Stimulated activated memory B cell treated with anti-CD40 and anti-IgM and Interleukin-4, amounts not matched to agents 10 μg/mL and 1 μg/mL and 100 μg/mL, for 72 hours (primary cell): ENCODE data around the gene ID3.

Source experiments
- ATAC-seq: fragments of 150-1000 bp; cut with Tn5 transposase; 2 replicates; pipeline ENCODE4 v1.10.0; 2021
- H3K27ac Mint-ChIP-seq: one replicate; pipeline ENCODE4 v1.8.0; 2022; ENCODE audit warnings: mild to moderate bottlenecking, mixed read lengths
- H3K27me3 Mint-ChIP-seq: one replicate; pipeline ENCODE4 v1.8.0; 2022; ENCODE audit warnings: mixed read lengths
- H3K36me3 Mint-ChIP-seq: one replicate; pipeline ENCODE4 v1.8.0; 2022; ENCODE audit warnings: mixed read lengths
- H3K4me1 Mint-ChIP-seq: one replicate; pipeline ENCODE4 v1.8.0; 2022; ENCODE audit warnings: mixed read lengths
- H3K4me3 Mint-ChIP-seq: one replicate; pipeline ENCODE4 v1.8.0; 2022; ENCODE audit warnings: mild to moderate bottlenecking, moderate library complexity, mixed read lengths
- H3K9me3 Mint-ChIP-seq: one replicate; pipeline ENCODE4 v1.8.0; 2022; ENCODE audit warnings: mixed read lengths

Gene ID3

GRCh38 chr1:23530747-23531561 is 28.3 kb downstream of the ID3 start, which contains the start of gene E2F2:
Gene E2F2, minus strand, starts transcription at chr1:23531233. Its CDS starts 440 bp downstream, at chr1:23530793.
- ATAC-seq = peak; percentile 85
- Mint-ChIP-seq H3K4me1 (peaks cover 71% of the 10 kb centered on the region), H3K27me3 (no peaks in the 10 kb centered on the region), H3K9me3 (no peaks in the 10 kb centered on the region), H3K27ac (peak within 1 kb of the TSS; percentile 88), H3K4me3 (peak within 1 kb of the TSS; percentile 87), H3K36me3 (no peaks in the 10 kb centered on the region)

- no peak for ATAC-seq
- H3K9me3 Mint-ChIP-seq = no peaks in the 10 kb centered on the region
- H3K4me3 Mint-ChIP-seq = peak overlapping the region; percentile 71
- H3K36me3 Mint-ChIP-seq = no peaks in the 10 kb centered on the region
- peaks cover 73% of the 10 kb centered on the region for H3K4me1 Mint-ChIP-seq
- H3K27ac Mint-ChIP-seq = peak overlapping the region; percentile 78
- H3K27me3 Mint-ChIP-seq = no peaks in the 10 kb centered on the region
Measured at GRCh38 chr1:23530087-23530746, 29.1 kb downstream of the ID3 start.

- H3K36me3 Mint-ChIP-seq = no peaks in the 10 kb centered on the region
Measured at GRCh38 chr1:23529146-23530086, 29.9 kb downstream of the ID3 start.

DNA sequence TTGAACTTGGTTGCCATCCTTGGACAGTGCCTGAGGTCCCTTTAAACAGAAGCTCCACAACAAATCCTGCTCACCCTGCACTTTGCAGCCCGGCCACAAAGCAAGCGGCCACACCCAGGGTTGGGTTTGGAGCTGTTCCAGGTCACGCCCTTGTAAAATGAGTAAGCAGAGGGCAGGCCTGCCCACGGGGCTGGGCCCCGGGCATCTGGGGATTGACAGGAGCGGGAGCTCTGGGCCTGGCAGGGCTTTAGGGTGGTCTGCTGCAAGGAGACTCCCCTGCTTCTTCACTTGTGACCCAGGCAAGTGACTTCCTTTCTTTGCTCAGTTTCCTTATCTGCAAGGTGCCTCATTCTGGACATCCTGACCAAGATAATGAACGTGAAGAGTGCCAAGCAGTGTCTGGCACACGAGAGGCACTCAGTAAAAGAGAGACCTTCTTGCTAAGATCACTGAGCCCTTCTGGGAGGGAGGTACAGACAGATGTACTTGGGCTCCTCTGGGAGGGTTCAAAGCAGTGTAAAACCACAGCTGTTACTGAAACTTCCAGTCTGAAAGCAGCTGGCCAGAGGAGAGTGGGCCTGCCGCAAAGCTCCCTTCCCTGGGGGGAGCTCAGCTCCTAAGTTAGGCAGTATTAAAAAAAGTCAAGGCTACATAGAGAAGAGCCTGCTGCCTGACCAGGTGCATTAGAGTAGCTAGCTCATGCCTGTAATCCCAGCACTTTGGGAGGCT is 30.9 kb downstream of the ID3 start:
- Mint-ChIP-seq H3K36me3 (no peaks in the 10 kb centered on the region), H3K4me1 (peaks cover 79% of the 10 kb centered on the region), H3K4me3 (peak overlapping the region; percentile 71), H3K9me3 (no peaks in the 10 kb centered on the region), H3K27ac (peak overlapping the region; percentile 78), H3K27me3 (no peaks in the 10 kb centered on the region)
- peak; percentile 70 for ATAC-seq

More at GRCh38 chr1:23529146-23530086, 29.9 kb downstream of the ID3 start:
- Mint-ChIP-seq H3K27me3 (no peaks in the 10 kb centered on the region), H3K27ac (peak overlapping the region; percentile 78), H3K4me1 (peaks cover 81% of the 10 kb centered on the region), H3K9me3 (no peaks in the 10 kb centered on the region), H3K4me3 (peak overlapping the region; percentile 71)
- no peak for ATAC-seq

DNA sequence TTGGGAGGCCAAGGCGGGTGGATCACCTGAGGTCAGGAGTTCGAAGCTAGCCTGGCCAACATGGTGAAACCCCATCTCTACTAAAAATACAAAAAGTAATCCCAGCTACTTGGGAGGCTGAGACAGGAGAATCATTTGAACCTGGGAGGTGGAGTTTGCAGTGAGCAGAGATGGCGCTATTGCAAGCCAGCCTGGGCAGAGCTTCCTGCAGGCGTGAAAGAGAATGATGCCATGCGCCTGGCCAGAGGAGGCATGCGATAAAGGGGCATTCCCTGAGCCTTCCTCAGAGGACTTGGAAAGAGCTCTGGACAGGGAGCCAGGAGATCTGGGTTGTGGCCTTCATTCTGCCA is 31.4 kb downstream of the ID3 start:
- Mint-ChIP-seq H3K27ac (peak overlapping the region; percentile 78), H3K9me3 (no peaks in the 10 kb centered on the region), H3K4me3 (no peak overlapping the region), H3K27me3 (no peaks in the 10 kb centered on the region), H3K36me3 (no peaks in the 10 kb centered on the region), H3K4me1 (peaks cover 75% of the 10 kb centered on the region)
- no peak for ATAC-seq

DNA sequence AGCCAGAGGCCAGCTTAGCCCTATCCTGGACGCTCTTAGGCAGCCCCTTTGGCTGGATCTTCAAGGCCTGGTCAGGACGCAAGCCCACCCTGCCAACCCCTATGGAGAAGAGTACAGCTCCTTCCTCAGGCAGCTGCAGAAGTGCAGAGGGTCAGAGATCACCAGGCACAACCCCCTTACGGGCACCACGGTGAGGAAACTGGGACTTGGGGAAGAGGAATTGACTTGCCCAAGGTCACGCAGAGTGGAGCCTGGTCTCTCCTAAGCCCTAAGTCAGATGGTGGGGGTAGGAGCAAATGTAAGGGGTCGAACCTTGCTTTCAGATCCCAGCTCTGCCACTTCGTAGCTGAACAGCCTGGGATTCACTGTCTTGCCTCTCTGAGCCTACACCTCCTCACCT is 31.9 kb downstream of the ID3 start:
- Mint-ChIP-seq H3K27me3 (no peaks in the 10 kb centered on the region), H3K9me3 (no peaks in the 10 kb centered on the region), H3K4me1 (peaks cover 76% of the 10 kb centered on the region), H3K27ac (peak overlapping the region; percentile 78), H3K36me3 (no peaks in the 10 kb centered on the region), H3K4me3 (no peak overlapping the region)
- ATAC-seq = no peak

- H3K27ac Mint-ChIP-seq = peak overlapping the region; percentile 78
- H3K4me3 Mint-ChIP-seq = peak overlapping the region; percentile 7
- H3K36me3 Mint-ChIP-seq = peaks cover 3% of the 10 kb centered on the region
- H3K9me3 Mint-ChIP-seq = no peaks in the 10 kb centered on the region
- ATAC-seq = no peak
- H3K27me3 Mint-ChIP-seq = no peaks in the 10 kb centered on the region
- H3K4me1 Mint-ChIP-seq = peaks cover 83% of the 10 kb centered on the region
Measured at GRCh38 chr1:23526329-23527041, 32.8 kb downstream of the ID3 start.

DNA sequence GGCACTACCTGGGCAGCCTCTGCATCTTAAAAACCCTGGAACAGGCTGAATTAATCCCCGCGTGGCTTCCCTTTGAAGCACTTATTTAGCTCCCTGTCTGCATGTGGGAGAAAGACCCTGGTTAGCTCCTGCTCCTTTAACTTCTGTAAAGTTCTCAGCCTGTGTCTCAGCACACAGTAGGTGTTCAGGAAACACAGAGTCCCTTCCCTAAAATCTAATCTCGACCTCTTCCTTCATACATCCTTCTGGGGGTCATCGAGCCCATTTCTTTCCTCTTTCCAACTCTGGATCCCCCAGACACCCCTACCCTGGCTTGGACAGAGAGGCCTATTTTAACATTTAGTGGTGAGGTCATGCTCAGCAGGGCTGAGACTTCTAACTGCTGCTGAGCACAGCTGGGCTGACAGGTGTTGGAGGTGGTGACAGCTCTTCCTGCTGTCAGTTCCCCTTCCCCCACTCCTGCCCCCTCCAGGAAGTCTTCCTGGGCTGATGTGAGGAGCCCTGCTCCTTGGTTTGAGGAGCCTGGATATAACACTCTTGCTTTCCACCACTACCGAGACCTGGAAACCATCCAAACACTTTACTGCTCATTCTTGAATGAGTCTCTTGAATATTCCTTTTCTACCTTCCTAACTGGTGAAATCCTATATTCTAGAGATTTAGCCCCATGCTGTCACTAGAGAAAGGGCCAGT is 33.6 kb downstream of the ID3 start:
- H3K27me3 Mint-ChIP-seq = no peaks in the 10 kb centered on the region
- peak; percentile 46 for ATAC-seq
- peak overlapping the region; percentile 78 for H3K27ac Mint-ChIP-seq
- H3K4me3 Mint-ChIP-seq = peak overlapping the region; percentile 10
- peaks cover 5% of the 10 kb centered on the region for H3K36me3 Mint-ChIP-seq
- peaks cover 83% of the 10 kb centered on the region for H3K4me1 Mint-ChIP-seq
- H3K9me3 Mint-ChIP-seq = no peaks in the 10 kb centered on the region

DNA sequence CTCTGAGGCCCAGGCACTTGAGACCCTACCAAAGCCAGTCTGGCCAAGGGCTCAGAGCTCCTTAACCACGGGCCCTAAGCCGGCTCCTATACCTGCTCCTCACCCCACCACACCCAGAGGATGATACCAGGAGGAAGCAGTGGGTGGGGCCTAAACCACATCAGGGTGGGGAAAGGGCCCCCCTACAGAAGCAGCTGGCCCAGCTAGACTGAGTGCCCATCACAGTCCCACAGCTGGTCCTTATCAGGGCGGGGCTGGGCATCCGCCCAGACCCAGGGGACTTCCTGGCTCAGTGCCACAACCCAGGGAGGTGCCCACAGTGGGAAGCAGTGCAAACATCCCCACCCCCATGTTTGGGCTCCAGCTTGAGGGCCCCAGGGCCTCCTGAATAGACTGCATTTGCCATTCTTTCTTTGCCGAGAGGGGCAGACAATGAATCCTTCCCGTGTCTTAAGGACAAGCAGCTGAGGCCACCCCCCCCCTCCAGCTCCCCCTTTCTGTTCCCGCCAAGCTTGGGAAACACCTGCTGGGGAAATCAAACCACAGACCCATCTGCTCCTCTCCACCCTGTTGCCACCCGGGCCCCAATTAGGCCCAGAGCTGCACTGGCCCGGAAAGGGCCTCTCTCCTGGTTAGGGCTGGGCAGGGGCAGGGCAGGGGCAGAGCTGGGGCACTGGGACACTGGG is 34.4 kb downstream of the ID3 start:
- Mint-ChIP-seq H3K27me3 (no peaks in the 10 kb centered on the region), H3K27ac (peak overlapping the region; percentile 78), H3K36me3 (peaks cover 5% of the 10 kb centered on the region), H3K4me3 (peak overlapping the region; percentile 31), H3K4me1 (peaks cover 79% of the 10 kb centered on the region), H3K9me3 (no peaks in the 10 kb centered on the region)
- ATAC-seq = peak; percentile 73

GRCh38 chr1:23524163-23524562 is 35.1 kb downstream of the ID3 start:
- ATAC-seq = no peak
- H3K4me3 Mint-ChIP-seq = no peak overlapping the region

GRCh38 chr1:23522244-23522982 is 36.9 kb downstream of the ID3 start:
- Mint-ChIP-seq H3K27me3 (no peaks in the 10 kb centered on the region), H3K4me3 (no peak overlapping the region), H3K36me3 (peaks cover 5% of the 10 kb centered on the region), H3K27ac (peak overlapping the region; percentile 26), H3K9me3 (no peaks in the 10 kb centered on the region), H3K4me1 (peaks cover 54% of the 10 kb centered on the region)
- no peak for ATAC-seq

More at GRCh38 chr1:23524163-23524562, 35.1 kb downstream of the ID3 start:
- H3K4me1 Mint-ChIP-seq = peaks cover 72% of the 10 kb centered on the region
- H3K27me3 Mint-ChIP-seq = no peaks in the 10 kb centered on the region
- H3K36me3 Mint-ChIP-seq = peaks cover 5% of the 10 kb centered on the region
- no peaks in the 10 kb centered on the region for H3K9me3 Mint-ChIP-seq
- H3K27ac Mint-ChIP-seq = peak overlapping the region; percentile 78

DNA sequence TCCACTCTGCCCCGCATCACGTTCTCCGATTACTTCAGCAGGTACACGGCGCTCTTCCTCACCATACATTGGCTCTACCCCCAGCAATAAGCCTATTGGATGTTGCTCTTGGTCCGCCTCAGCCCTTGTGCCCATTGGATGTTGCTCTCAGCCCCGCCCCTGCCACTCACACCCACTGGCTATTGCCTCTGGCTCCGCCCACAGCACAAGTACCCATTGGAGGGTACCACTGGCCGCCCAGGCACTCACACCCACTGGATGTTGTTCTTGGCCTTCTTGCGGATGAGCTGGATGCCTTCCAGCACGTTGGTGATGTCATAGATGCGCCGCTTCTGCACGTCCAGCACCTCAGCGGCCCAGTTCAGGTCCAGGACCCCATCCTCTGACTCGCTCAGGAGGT is 37.7 kb downstream of the ID3 start:
- ATAC-seq = no peak
- Mint-ChIP-seq H3K4me1 (peaks cover 46% of the 10 kb centered on the region), H3K4me3 (no peak overlapping the region), H3K9me3 (no peaks in the 10 kb centered on the region), H3K36me3 (peaks cover 5% of the 10 kb centered on the region), H3K27ac (peak overlapping the region; percentile 71), H3K27me3 (no peaks in the 10 kb centered on the region)
